ENCODE results near the gene INTS7.
"Not testable (repeated sequence)": the region's sequence is repeated elsewhere in the genome, so short reads cannot be mapped to it uniquely, and the experiment has no call there.

INTS7 gene

DNA sequence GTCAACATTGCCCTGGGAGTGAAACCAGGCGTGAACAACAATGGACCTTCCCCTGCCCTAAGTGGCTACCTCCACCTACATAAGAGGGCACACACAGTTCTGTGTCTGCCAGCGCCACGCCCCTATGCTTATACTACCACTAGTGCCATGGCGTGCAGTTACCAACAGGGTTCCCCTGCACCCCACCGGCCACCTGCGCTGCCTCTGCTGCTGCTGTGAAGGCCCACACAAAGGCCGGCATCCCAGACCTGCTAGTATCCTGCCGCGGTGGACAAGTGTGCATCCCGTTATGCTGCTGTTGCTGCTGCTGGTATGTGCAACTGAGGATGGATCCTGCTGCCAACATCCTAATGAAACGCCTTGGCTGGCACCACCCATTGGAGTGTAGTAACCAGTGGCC, 75.7 kb downstream of the INTS7 start:
- no peak overlapping the region for H3K4me3 ChIP-seq (replicated peaks in 1 of 2; ENCODE audit: low read depth in 2 of 2, low read length in 2 of 2)
- TF ChIP-seq CTCF (IDR thresholded peaks at IDR 0.05; ENCODE audit: low read depth, low read length), result no peak
- DNase-seq (ENCODE audit: low read depth in 2 of 2), result no peak

DNA sequence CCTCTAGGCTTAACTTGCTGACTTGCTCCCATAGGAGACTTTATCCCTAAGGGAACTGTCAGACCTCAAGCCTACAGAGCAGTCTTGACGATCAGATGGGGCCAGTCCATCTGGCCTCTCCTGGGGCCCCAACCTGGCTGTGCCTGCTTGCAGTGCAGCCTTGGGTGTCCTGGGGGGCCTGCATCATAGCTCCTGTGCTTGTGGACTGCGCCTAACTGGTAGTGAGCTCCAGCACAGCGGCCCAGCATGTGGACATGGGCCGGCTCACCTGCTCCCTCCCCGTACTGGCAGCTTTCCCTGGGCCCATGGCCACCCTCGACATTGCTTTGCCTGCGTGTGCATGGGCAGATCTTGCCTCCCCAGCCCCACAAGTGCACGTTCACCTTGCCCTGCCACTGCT, 76.1 kb downstream of the INTS7 start:
- TF ChIP-seq CTCF (IDR thresholded peaks at IDR 0.05; ENCODE audit: low read depth, low read length), result no peak
- no peak for DNase-seq (ENCODE audit: low read depth in 2 of 2)
- H3K4me3 ChIP-seq (replicated peaks in 1 of 2; ENCODE audit: low read depth in 2 of 2, low read length in 2 of 2), result no peak overlapping the region

GRCh38 chr1:211954028-211954427, 81.3 kb downstream of the INTS7 start:
- not testable (repeated sequence) for DNase-seq (ENCODE audit: low read depth in 2 of 2)

GRCh38 chr1:211953543-211953942, 81.8 kb downstream of the INTS7 start:
- H3K4me3 ChIP-seq (replicated peaks in 1 of 2; ENCODE audit: low read depth in 2 of 2, low read length in 2 of 2); DNase-seq (ENCODE audit: low read depth in 2 of 2): not testable (repeated sequence)

More at GRCh38 chr1:211954028-211954427, 81.3 kb downstream of the INTS7 start:
- H3K4me3 ChIP-seq (replicated peaks in 1 of 2; ENCODE audit: low read depth in 2 of 2, low read length in 2 of 2), result not testable (repeated sequence)

GRCh38 chr1:211952299-211952698, 83.1 kb downstream of the INTS7 start:
- no peak overlapping the region for H3K4me3 ChIP-seq (replicated peaks in 1 of 2; ENCODE audit: low read depth in 2 of 2, low read length in 2 of 2)
- TF ChIP-seq CTCF (IDR thresholded peaks at IDR 0.05; ENCODE audit: low read depth, low read length), result no peak
- DNase-seq (ENCODE audit: low read depth in 2 of 2), result no peak

DNA sequence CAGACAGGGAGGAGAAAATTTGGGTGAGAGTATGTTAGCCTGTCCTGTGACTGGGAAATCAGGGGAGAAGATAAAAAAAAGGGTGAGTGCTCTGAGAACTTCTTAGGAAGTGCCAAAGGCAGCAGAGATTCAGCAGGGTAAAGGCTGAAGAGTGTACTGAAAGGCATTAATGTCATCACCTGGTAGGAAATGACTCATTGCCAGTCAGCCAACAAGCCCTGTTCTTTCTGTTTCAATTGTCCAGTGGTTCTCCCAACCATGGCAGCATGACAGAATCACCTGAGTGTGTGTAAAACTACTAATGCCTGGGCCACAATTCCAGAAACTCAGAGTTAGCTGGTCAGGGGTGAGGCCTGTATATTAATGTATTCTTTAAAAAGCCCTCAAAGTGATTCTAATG, 83.5 kb downstream of the INTS7 start:
- peak; percentile 58 to 78 for DNase-seq (ENCODE audit: low read depth in 2 of 2)
- H3K4me3 ChIP-seq (replicated peaks in 1 of 2; ENCODE audit: low read depth in 2 of 2, low read length in 2 of 2), result no peak overlapping the region
- no peak for TF ChIP-seq CTCF (IDR thresholded peaks at IDR 0.05; ENCODE audit: low read depth, low read length)

DNA sequence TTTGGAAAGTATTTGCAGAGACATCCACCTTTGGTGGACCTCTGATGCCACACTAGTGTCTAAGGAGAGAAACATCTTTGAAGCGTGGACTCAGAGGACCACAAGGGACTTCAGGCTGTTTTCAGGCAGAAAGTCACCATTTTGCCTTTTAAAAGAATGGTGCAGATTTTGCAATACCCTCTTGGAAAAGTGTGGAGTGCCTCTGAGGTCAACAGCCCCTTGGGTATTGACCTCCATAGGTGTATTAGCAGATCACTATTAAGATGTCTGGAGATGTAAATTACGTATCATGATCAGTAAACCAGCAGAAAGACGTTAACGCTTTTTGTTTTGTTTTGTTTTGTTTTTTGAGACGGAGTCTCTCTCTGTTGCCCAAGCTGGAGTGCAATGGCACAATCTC, 87.0 kb downstream of the INTS7 start:
- no peak for TF ChIP-seq CTCF (IDR thresholded peaks at IDR 0.05; ENCODE audit: low read depth, low read length)
- no peak overlapping the region for H3K4me3 ChIP-seq (replicated peaks in 1 of 2; ENCODE audit: low read depth in 2 of 2, low read length in 2 of 2)
- DNase-seq (ENCODE audit: low read depth in 2 of 2), result no peak

DNA sequence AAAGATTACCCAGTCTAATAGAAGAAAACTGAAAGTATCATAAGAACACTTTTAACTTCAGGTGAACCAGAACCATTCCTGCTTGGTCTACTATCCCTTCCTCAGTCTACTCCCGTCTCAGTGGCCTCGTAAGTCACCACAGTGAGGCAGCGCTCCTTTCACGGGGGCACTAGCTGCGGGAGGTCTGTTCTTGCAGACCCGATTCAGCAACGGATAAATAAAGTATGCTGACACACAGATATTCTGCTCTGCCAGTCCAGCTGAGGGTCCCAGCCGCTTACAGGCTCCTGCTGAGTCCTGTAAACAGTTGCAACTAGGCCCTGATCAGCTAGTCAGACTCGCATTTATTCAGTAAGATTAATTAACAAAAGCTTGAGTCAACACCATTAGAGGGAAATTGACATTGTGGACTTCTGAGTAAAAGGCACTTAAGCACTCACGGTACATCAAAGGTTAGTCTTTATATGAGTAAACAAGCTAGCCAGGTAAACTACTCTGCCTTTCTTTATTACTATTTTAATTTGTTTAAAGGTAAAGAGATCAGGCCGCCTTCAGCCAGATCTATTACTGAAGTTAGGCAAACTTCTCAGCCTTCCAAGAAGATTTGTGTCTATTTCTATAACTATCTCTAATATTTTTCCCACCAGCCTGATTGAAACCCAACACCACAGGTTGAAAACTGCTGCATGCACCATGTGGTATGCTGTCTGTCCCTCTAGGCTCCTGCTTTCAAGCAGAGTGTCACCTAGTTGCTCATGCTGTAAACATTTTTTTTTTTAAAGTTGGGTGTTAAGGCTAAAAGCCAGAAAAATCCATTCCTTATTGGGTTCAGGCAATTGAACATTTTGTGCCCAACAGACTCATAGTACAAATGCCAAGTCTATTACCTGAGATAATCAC, 87.7 kb downstream of the INTS7 start:
- H3K4me3 ChIP-seq (replicated peaks in 1 of 2; ENCODE audit: low read depth in 2 of 2, low read length in 2 of 2), result no peak overlapping the region
- no peak for TF ChIP-seq CTCF (IDR thresholded peaks at IDR 0.05; ENCODE audit: low read depth, low read length)

More for the DNA sequence above, 87.7 kb downstream of the INTS7 start:
- no peak for DNase-seq (ENCODE audit: low read depth in 2 of 2)
